HL-60 (cell line): Measurements from ENCODE around the gene PLCL2.

Experiments used
- DNase-seq, 2 experiments: peaks; one replicate each; pipeline ENCODE4 v3.0.0-alpha.2; 2010 to 2020; ENCODE audit warnings: low read depth in 1 of 2, low spot score in 1 of 2
- H3K27ac ChIP-seq: fragments of 250-450 bp; sonication (Bioruptor Pico); replicated peaks from 2 replicates; pipeline ENCODE4 v1.5.1; 2020; ENCODE audit warnings: mild to moderate bottlenecking, moderate library complexity
- H3K27me3 ChIP-seq: fragments of 250-450 bp; sonication (Bioruptor Pico); 2 replicates; pipeline ENCODE4 v1.5.1; 2021; ENCODE audit warnings: mild to moderate bottlenecking, moderate library complexity; ENCODE audit not compliant: insufficient read depth, poor library complexity, severe bottlenecking
- H3K4me3 ChIP-seq: replicated peaks from 2 replicates; pipeline ENCODE4 v1.5.1; 2011; ENCODE audit warnings: mild to moderate bottlenecking, control low read depth, low read length; ENCODE audit not compliant: insufficient read depth
- CTCF ChIP-seq: IDR thresholded peaks from one replicate; pipeline ENCODE4 v1.5.1; 2011; ENCODE audit warnings: low read length, control low read depth, inconsistent platforms; ENCODE audit not compliant: insufficient read depth
- GABPA ChIP-seq: IDR thresholded peaks from 2 replicates; pipeline ENCODE4 v1.6.1; 2012; ENCODE audit warnings: low read depth
- POLR2AphosphoS5 ChIP-seq: IDR thresholded peaks from 2 replicates; pipeline ENCODE4 v1.6.1; 2012; ENCODE audit warnings: low read depth
- SPI1 ChIP-seq: IDR thresholded peaks from 2 replicates; pipeline ENCODE4 v1.6.1; 2012; ENCODE audit warnings: low read depth, mild to moderate bottlenecking, borderline replicate concordance
- long read RNA-seq: library from polyadenylated mRNA; unstranded; transcript quantifications from one replicate; pipeline ENCODE4 v2.0.0, GENCODE V29; 2020
- TF ChIP-seq, protein P1 (sequence below): IDR thresholded peaks from 2 replicates; pipeline ENCODE4 v1.6.1; 2012; ENCODE audit warnings: low read depth; ENCODE audit not compliant: insufficient replicate concordance

The PLCL2 gene
- long read RNA-seq, partial matches to known transcripts = 1 of 1 reads
- long read RNA-seq, other reads (novel, unspliced or antisense) = 0 of 1 reads

GRCh38 chr3:16884748-16885592 lies at the start of gene PLCL2:
Gene PLCL2 (plus strand): TSS chr3:16884955. CDS start chr3:16885040, 85 bp downstream.
- DNase-seq = peak; percentile 28 to 60
- Histone ChIP-seq H3K27me3 (no peaks in the 10 kb centered on the region), H3K4me3 (peak within 1 kb of the TSS; percentile 94), H3K27ac (peak within 1 kb of the TSS; percentile 90)
- TF ChIP-seq CTCF (no peak), POLR2AphosphoS5 (0 out of 2 replicates have a peak, but pooled peaks have one; percentile 46), GABPA (no peak), SPI1 (no peak)
- TF ChIP-seq, protein P1, sequence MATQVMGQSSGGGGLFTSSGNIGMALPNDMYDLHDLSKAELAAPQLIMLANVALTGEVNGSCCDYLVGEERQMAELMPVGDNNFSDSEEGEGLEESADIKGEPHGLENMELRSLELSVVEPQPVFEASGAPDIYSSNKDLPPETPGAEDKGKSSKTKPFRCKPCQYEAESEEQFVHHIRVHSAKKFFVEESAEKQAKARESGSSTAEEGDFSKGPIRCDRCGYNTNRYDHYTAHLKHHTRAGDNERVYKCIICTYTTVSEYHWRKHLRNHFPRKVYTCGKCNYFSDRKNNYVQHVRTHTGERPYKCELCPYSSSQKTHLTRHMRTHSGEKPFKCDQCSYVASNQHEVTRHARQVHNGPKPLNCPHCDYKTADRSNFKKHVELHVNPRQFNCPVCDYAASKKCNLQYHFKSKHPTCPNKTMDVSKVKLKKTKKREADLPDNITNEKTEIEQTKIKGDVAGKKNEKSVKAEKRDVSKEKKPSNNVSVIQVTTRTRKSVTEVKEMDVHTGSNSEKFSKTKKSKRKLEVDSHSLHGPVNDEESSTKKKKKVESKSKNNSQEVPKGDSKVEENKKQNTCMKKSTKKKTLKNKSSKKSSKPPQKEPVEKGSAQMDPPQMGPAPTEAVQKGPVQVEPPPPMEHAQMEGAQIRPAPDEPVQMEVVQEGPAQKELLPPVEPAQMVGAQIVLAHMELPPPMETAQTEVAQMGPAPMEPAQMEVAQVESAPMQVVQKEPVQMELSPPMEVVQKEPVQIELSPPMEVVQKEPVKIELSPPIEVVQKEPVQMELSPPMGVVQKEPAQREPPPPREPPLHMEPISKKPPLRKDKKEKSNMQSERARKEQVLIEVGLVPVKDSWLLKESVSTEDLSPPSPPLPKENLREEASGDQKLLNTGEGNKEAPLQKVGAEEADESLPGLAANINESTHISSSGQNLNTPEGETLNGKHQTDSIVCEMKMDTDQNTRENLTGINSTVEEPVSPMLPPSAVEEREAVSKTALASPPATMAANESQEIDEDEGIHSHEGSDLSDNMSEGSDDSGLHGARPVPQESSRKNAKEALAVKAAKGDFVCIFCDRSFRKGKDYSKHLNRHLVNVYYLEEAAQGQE = no peak

- no peak for DNase-seq
- Histone ChIP-seq H3K27ac (no peak overlapping the region), H3K27me3 (no peaks in the 10 kb centered on the region), H3K4me3 (no peak overlapping the region)
- TF ChIP-seq SPI1 = no peak
- no peak for TF ChIP-seq GABPA
Measured at GRCh38 chr3:16836505-16837237, 48.1 kb upstream of the PLCL2 start.

DNA sequence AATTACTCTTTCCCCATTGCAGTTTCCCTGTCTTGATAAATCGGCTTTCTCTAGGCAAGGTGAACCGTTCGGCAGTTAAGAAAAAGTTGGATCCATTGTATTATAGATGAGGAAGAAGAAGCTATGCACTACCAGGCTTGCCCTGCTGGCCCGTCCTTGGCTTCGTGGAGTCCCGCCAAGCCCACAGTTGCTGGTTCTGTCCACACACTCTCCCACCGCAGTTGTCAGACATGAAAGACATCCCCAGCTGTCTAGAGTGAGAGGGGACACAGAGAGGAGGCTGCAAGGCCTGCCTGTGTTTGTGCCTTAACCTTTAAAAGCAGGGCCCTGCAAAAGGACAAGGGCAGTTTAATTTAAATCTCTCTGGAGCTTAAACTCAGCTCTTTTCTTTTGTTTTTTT lies 47.2 kb upstream of the PLCL2 start:
- DNase-seq = no peak
- TF ChIP-seq GABPA (no peak), SPI1 (no peak), CTCF (no peak), POLR2AphosphoS5 (no peak)
- TF ChIP-seq, protein P1 = no peak
- no peak overlapping the region for H3K27ac ChIP-seq
- no peak overlapping the region for H3K4me3 ChIP-seq
- H3K27me3 ChIP-seq = no peaks in the 10 kb centered on the region

- H3K4me3 ChIP-seq = no peak overlapping the region
- H3K27ac ChIP-seq = no peak overlapping the region
- DNase-seq = no peak
- H3K27me3 ChIP-seq = no peaks in the 10 kb centered on the region
- TF ChIP-seq, protein P1 = no peak
- no peak for TF ChIP-seq CTCF
- TF ChIP-seq POLR2AphosphoS5 = no peak
- no peak for TF ChIP-seq GABPA
- no peak for TF ChIP-seq SPI1
Measured at GRCh38 chr3:16838561-16838960, 46.2 kb upstream of the PLCL2 start.
